GM12891 (cell line): ENCODE results near the gene CCDC87.

Source experiments
- POLR2A ChIP-seq: IDR thresholded peaks from 2 replicates; pipeline ENCODE4 v1.6.1; 2011; ENCODE audit warnings: low read depth, low read length, control low read depth
- POLR2AphosphoS5 ChIP-seq: IDR thresholded peaks from 2 replicates; pipeline ENCODE4 v1.6.1; 2011; ENCODE audit warnings: low read depth, low read length, control low read depth
- SPI1 ChIP-seq: IDR thresholded peaks from 2 replicates; pipeline ENCODE4 v1.6.1; 2011; ENCODE audit warnings: low read depth, low read length, control low read depth
- TAF1 ChIP-seq: IDR thresholded peaks from 2 replicates; pipeline ENCODE4 v1.6.1; 2011; ENCODE audit warnings: low read depth, low read length, control low read depth

GRCh38 chr11:66561975-66562248, 31.0 kb downstream of the CCDC87 start:
- TF ChIP-seq POLR2A (no peak), TAF1 (no peak), POLR2AphosphoS5 (no peak), SPI1 (no peak)
